Activated naive CD4-positive, alpha-beta T cell treated with anti-CD3 and anti-CD28 coated beads, Interleukin-2, amount 10 ng/mL, durations not matched to agents 7 days and 5 days (primary cell): ENCODE data around the gene SCNN1A.

ENCODE experiments used
- CTCF ChIA-PET: fragments of 350-600 bp; sonication (Branson Sonifier 250); formaldehyde crosslinking; loops from one replicate; lab custom pipeline; 2021; ENCODE audit warnings: antibody characterized with exemption; lab: Charles Lee
- DNase-seq: peaks from one replicate; pipeline ENCODE4 v3.0.0-alpha.2; 2020
- H3K27ac Mint-ChIP-seq: one replicate; pipeline ENCODE4 v1.8.0; 2021; ENCODE audit warnings: mild to moderate bottlenecking, moderate library complexity, mixed read lengths
- H3K27me3 Mint-ChIP-seq: one replicate; pipeline ENCODE4 v1.8.0; 2021; ENCODE audit warnings: mild to moderate bottlenecking, mixed read lengths
- H3K36me3 Mint-ChIP-seq: one replicate; pipeline ENCODE4 v1.8.0; 2021; ENCODE audit warnings: mixed read lengths
- H3K4me1 Mint-ChIP-seq: one replicate; pipeline ENCODE4 v1.8.0; 2021; ENCODE audit warnings: mixed read lengths
- H3K4me3 Mint-ChIP-seq: one replicate; pipeline ENCODE4 v1.8.0; 2021; ENCODE audit warnings: mild to moderate bottlenecking, moderate library complexity, mixed read lengths
- H3K9me3 Mint-ChIP-seq: one replicate; pipeline ENCODE4 v1.8.0; 2021; ENCODE audit warnings: mixed read lengths

The SCNN1A gene

GRCh38 chr12:6334359-6334758 is 41.0 kb downstream of the SCNN1A start:
- H3K27ac Mint-ChIP-seq, result peak overlapping the region; percentile 82
- peaks cover 54% of the 10 kb centered on the region for H3K36me3 Mint-ChIP-seq
- H3K4me3 Mint-ChIP-seq, result no peak overlapping the region
- H3K9me3 Mint-ChIP-seq, result no peaks in the 10 kb centered on the region
- DNase-seq, result no peak
- H3K4me1 Mint-ChIP-seq, result peaks cover 6% of the 10 kb centered on the region
- no peaks in the 10 kb centered on the region for H3K27me3 Mint-ChIP-seq
- CTCF ChIA-PET, result interaction anchor here (1.1 to 5.7 kb wide), 11 partner anchors 8 to 136 kb away, joined by 3 to 91 read pairs (median 22); partner anchors contain the start of gene VAMP1

DNA sequence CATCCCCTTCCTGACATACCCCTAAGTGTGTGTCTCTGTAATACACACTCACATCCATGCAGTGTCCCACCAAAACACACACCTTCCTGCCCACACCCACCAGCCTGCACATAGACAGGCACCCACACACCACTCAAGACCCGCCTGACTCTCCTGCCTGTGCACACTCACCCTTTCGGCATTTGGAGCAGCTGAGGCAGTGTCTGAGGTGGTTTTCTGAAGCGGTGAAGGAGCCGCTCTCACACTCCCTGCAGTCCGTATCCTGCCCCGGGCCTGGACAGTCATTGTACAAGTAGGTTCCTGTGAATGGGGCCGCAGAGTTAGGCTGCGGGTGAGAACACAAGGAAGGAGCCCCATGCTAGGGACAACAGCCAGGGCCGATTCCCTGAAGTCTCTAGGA is 41.8 kb downstream of the SCNN1A start:
- H3K9me3 Mint-ChIP-seq, result no peaks in the 10 kb centered on the region
- H3K36me3 Mint-ChIP-seq, result peaks cover 54% of the 10 kb centered on the region
- no peak for DNase-seq
- H3K4me3 Mint-ChIP-seq, result peak overlapping the region; percentile 27
- CTCF ChIA-PET, result interaction anchor here (3.9 to 5.7 kb wide), 3 partner anchors 32 to 132 kb away, joined by 32 to 91 read pairs (median 33); no protein-coding TSS in a partner anchor
- H3K4me1 Mint-ChIP-seq, result peaks cover 6% of the 10 kb centered on the region
- H3K27me3 Mint-ChIP-seq, result no peaks in the 10 kb centered on the region
- H3K27ac Mint-ChIP-seq, result peak overlapping the region; percentile 82

GRCh38 chr12:6333029-6333428 is 42.3 kb downstream of the SCNN1A start:
- H3K27me3 Mint-ChIP-seq, result no peaks in the 10 kb centered on the region
- no peaks in the 10 kb centered on the region for H3K9me3 Mint-ChIP-seq
- DNase-seq, result peak; percentile 44
- CTCF ChIA-PET, result interaction anchor here (1.0 to 5.7 kb wide), 3 partner anchors 10 to 133 kb away, joined by 5 to 91 read pairs (median 10); no protein-coding TSS in a partner anchor
- H3K4me3 Mint-ChIP-seq, result peak overlapping the region; percentile 6
- peaks cover 6% of the 10 kb centered on the region for H3K4me1 Mint-ChIP-seq
- peaks cover 56% of the 10 kb centered on the region for H3K36me3 Mint-ChIP-seq
- peak overlapping the region; percentile 82 for H3K27ac Mint-ChIP-seq

GRCh38 chr12:6332459-6332858 is 42.9 kb downstream of the SCNN1A start:
- no peaks in the 10 kb centered on the region for H3K27me3 Mint-ChIP-seq
- peaks cover 6% of the 10 kb centered on the region for H3K4me1 Mint-ChIP-seq
- no peaks in the 10 kb centered on the region for H3K9me3 Mint-ChIP-seq
- CTCF ChIA-PET, result interaction anchor here (1.0 to 5.7 kb wide), 3 partner anchors 9 to 133 kb away, joined by 5 to 91 read pairs (median 10); no protein-coding TSS in a partner anchor
- H3K27ac Mint-ChIP-seq, result peak overlapping the region; percentile 82
- no peak for DNase-seq
- H3K36me3 Mint-ChIP-seq, result peaks cover 56% of the 10 kb centered on the region
- H3K4me3 Mint-ChIP-seq, result no peak overlapping the region

DNA sequence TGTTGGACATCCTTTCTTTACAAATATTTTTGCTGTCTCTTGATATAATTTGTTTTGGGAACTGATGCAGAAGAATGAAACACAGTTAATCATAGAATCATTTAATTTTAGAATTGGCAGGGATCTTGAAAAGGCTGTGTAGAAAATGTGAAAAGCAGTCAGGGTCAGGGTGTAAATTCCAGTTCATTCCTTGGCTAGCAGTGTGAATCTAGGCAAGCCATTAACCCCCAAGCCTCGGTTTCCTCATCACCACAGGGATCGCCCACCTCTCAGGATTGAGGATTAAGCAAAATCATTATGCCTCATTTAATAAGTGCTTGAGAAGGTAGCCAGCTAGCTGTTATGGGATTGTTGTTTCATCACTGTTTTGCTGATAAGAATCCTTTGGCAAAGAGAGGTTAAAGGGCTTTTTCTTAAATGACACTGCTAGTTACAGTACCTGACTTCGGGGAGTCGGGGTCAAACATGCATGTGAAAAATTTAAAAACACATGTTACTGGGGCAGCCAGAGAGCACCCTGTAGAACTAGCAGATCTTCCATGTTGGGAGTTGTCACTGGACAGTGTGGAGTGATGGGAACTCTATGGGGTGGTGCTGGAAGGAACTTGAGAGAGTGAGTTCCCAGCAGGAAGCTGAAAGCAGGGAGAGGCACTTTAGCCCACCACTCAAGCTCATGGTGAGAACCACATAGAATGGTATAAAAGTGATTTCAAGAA is 44.2 kb downstream of the SCNN1A start:
- CTCF ChIA-PET, result interaction anchor here (0.6 kb wide), 1 partner anchor 134 kb away, joined by 4 read pairs; no protein-coding TSS in a partner anchor
- Mint-ChIP-seq H3K27ac (peak overlapping the region; percentile 70), H3K9me3 (no peaks in the 10 kb centered on the region), H3K4me3 (no peak overlapping the region), H3K27me3 (no peaks in the 10 kb centered on the region), H3K4me1 (peaks cover 8% of the 10 kb centered on the region), H3K36me3 (peaks cover 61% of the 10 kb centered on the region)
- no peak for DNase-seq

DNA sequence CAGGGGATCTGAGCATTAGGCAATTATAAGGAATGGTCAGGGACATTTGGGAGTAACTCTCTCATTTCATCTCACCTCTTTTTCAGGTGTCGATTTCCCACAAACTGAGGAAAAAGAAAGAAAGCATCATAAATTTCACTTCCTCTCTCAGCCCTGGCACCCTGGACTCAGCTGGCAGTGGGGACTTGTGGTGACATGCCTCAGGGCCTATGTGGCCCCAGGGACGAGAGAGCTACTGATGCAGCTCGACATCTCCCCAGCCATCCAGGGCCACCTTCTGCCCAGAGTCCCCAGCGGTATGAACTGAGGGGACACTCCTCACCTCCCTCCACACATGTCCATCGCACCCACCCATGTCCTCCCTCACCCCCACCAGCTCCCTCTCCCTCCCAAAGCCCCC is 45.2 kb downstream of the SCNN1A start:
- CTCF ChIA-PET, result interaction anchor here (0.8 to 1.0 kb wide), 2 partner anchors 21 to 25 kb away, joined by 3 to 4 read pairs; no protein-coding TSS in a partner anchor
- H3K27ac Mint-ChIP-seq, result no peak overlapping the region
- peaks cover 57% of the 10 kb centered on the region for H3K36me3 Mint-ChIP-seq
- H3K9me3 Mint-ChIP-seq, result no peaks in the 10 kb centered on the region
- no peak overlapping the region for H3K4me3 Mint-ChIP-seq
- no peaks in the 10 kb centered on the region for H3K27me3 Mint-ChIP-seq
- peaks cover 15% of the 10 kb centered on the region for H3K4me1 Mint-ChIP-seq
- no peak for DNase-seq

- Mint-ChIP-seq H3K4me1 (peaks cover 21% of the 10 kb centered on the region), H3K9me3 (no peaks in the 10 kb centered on the region), H3K4me3 (no peak overlapping the region), H3K27me3 (no peaks in the 10 kb centered on the region), H3K36me3 (peaks cover 53% of the 10 kb centered on the region), H3K27ac (no peak overlapping the region)
- CTCF ChIA-PET, result interaction anchor here (0.8 to 1.2 kb wide), 3 partner anchors 9 to 26 kb away, joined by 3 to 4 read pairs (median 4); no protein-coding TSS in a partner anchor
- no peak for DNase-seq
Observed at GRCh38 chr12:6329703-6330064, 45.7 kb downstream of the SCNN1A start.

DNA sequence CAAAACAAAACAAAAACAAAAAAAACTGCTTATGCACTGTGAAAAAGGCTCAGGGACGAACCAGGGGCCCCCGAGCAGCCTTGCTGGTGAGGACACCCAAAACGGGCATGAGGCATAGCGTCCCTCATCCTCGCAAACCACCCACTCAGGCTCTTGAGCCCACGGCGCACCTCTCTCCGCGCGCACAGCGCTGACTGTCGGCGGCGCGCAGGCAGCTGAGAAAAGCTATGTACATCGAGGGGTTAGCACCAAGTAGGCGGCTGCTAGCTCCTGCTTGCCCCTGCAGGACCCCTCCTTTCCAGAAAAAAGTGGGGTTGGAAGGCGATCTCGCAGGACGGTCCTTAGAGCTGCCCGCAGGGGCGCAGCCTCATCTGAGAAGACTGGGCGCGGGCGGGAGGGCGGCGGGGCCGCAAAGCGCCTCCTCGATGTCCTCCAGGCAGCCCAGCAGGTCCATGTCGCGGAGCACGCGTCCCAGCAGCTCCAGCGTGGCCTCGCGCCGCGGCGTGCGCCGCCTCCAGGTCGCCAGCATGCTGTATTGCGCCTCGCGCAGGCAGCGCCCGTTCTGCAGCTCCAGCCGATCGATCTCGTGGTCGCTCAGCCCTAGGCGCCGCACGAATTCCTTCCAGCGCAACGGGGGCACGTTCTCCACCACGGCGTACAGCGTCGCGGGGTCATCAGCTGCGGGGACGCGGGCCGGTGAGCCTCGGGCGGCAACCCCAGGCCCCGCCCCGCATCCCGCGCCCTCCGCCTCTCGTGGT is 46.2 kb downstream of the SCNN1A start:
- no peak overlapping the region for H3K4me3 Mint-ChIP-seq
- peaks cover 26% of the 10 kb centered on the region for H3K4me1 Mint-ChIP-seq
- no peaks in the 10 kb centered on the region for H3K27me3 Mint-ChIP-seq
- CTCF ChIA-PET, result interaction anchor here (1.0 to 1.2 kb wide), 2 partner anchors 10 to 22 kb away, joined by 4 read pairs; no protein-coding TSS in a partner anchor
- H3K36me3 Mint-ChIP-seq, result peaks cover 51% of the 10 kb centered on the region
- no peaks in the 10 kb centered on the region for H3K9me3 Mint-ChIP-seq
- H3K27ac Mint-ChIP-seq, result no peak overlapping the region
- DNase-seq, result no peak

- Mint-ChIP-seq H3K4me3 (no peak overlapping the region), H3K4me1 (peaks cover 34% of the 10 kb centered on the region), H3K9me3 (no peaks in the 10 kb centered on the region), H3K36me3 (peaks cover 42% of the 10 kb centered on the region), H3K27me3 (no peaks in the 10 kb centered on the region), H3K27ac (no peak overlapping the region)
- DNase-seq, result no peak
- CTCF ChIA-PET, result interaction anchor here (1.2 kb wide), 1 partner anchor 11 kb away, joined by 4 read pairs; no protein-coding TSS in a partner anchor
Observed at GRCh38 chr12:6328045-6328779, 47.2 kb downstream of the SCNN1A start.

DNA sequence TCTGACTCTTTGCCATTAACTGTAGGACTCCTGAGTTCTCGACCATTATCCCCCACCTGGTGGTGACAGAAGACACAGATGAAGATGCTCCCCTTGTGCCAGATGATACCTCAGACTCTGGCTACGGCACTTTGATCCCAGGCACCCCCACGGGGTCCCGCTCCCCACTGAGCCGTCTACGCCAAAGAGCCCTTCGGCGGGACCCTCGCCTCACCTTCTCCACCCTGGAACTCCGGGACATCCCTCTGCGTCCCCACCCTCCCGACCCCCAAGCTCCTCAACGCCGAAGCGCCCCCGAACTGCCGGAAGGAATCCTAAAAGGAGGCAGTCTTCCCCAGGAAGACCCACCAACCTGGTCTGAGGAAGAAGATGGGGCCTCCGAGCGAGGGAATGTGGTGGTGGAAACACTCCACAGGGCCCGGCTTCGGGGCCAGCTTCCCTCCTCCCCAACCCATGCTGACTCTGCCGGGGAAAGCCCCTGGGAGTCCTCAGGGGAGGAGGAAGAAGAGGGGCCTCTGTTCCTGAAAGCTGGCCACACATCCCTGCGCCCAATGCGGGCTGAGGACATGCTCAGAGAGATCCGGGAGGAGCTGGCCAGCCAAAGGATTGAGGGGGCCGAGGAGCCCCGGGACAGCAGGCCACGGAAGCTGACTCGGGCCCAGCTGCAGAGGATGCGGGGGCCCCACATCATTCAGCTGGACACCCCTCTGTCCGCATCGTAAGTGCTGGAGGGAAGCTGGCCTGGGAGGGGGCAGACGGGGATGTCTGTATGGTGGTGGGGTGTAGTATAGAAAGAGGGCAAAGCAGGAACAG is 47.9 kb downstream of the SCNN1A start:
- Mint-ChIP-seq H3K27ac (no peak overlapping the region), H3K27me3 (no peaks in the 10 kb centered on the region), H3K4me3 (no peak overlapping the region), H3K4me1 (peaks cover 39% of the 10 kb centered on the region), H3K9me3 (no peaks in the 10 kb centered on the region), H3K36me3 (peaks cover 35% of the 10 kb centered on the region)
- CTCF ChIA-PET, result interaction anchor here (0.9 to 2.9 kb wide), 8 partner anchors 8 to 143 kb away, joined by 3 to 33 read pairs (median 4); partner anchors contain the start of genes TNFRSF1A and VAMP1
- DNase-seq, result no peak

- CTCF ChIA-PET, result interaction anchor here (0.7 to 2.9 kb wide), 10 partner anchors 9 to 144 kb away, joined by 3 to 33 read pairs (median 4); partner anchors contain the start of genes TNFRSF1A and VAMP1
- Mint-ChIP-seq H3K27me3 (no peaks in the 10 kb centered on the region), H3K36me3 (peaks cover 30% of the 10 kb centered on the region), H3K27ac (no peak overlapping the region), H3K4me3 (no peak overlapping the region), H3K4me1 (peaks cover 39% of the 10 kb centered on the region), H3K9me3 (no peaks in the 10 kb centered on the region)
- no peak for DNase-seq
Observed at GRCh38 chr12:6326316-6327228, 48.8 kb downstream of the SCNN1A start.
